Right atrium auricular region (tissue), 2 donors: ENCODE data around the gene HP1BP3. TPM values are rescaled to one million over a fixed set of nuclear protein-coding genes. Genes with fewer than 3 reads are reported as not detected.
"Not testable (repeated sequence)": the region's sequence is repeated elsewhere in the genome, so short reads cannot be mapped to it uniquely, and the experiment has no call there.

Experiments used
- DNase-seq: peaks from one replicate; pipeline ENCODE4 v3.0.0-alpha.2; 2019; ENCODE audit warnings: low spot score
- H3K27ac ChIP-seq, 2 donors: fragments of 200-600 bp; sonication (generic); 1 replicate in 1 of 2; 2 replicates in 1 of 2; pipeline ENCODE4 v1.5.1; 2016 to 2019
- H3K27me3 ChIP-seq, 2 donors: fragments of 200-600 bp; sonication (generic); one replicate each; pipeline versions ENCODE4 v1.5.1 to v1.6.0; 2017 to 2019
- H3K36me3 ChIP-seq: fragments of 200-600 bp; sonication (generic); one replicate; pipeline ENCODE4 v1.5.1; 2016
- H3K4me1 ChIP-seq, 2 donors: fragments of 200-600 bp; sonication (generic); one replicate each; pipeline versions ENCODE4 v1.5.1 to v1.6.0; 2017 to 2019
- H3K4me3 ChIP-seq, 2 donors: fragments of 200-600 bp; sonication (generic); 1 replicate in 1 of 2; 2 replicates in 1 of 2; pipeline ENCODE4 v1.5.1; 2017 to 2019; ENCODE audit warnings: mild to moderate bottlenecking in 1 of 2, moderate library complexity in 1 of 2
- H3K9me3 ChIP-seq, 2 donors: fragments of 200-600 bp; sonication (generic); one replicate each; pipeline ENCODE4 v1.5.1; 2019
- CTCF ChIP-seq, 2 donors: fragments of 200-600 bp; sonication (generic); IDR thresholded peaks; one replicate each; pipeline ENCODE4 v1.5.1; 2019; ENCODE audit warnings: antibody characterized with exemption in 2 of 2
- total RNA-seq, 2 donors: library from RNA; depleted of rRNA; stranded (reverse); fragments of >200 nt; gene quantifications; one replicate each; pipeline ENCODE4 v1.1.0, GENCODE V29; 2016

HP1BP3 gene
- total RNA-seq, 2 donors from 2014 or later = 106 to 115 TPM

GRCh38 chr1:20811916-20812315 lies 24.8 kb upstream of the HP1BP3 start:
- Histone ChIP-seq H3K4me1 (no peaks in the 10 kb centered on the region), H3K27ac (no peak overlapping the region), H3K4me3 (no peak overlapping the region), H3K36me3 (peaks cover 15% of the 10 kb centered on the region), H3K27me3 (no peaks in the 10 kb centered on the region), H3K9me3 (no peaks in the 10 kb centered on the region)
- TF ChIP-seq CTCF (IDR thresholded peaks at IDR 0.05) = no peak
- DNase-seq = no peak

- Histone ChIP-seq H3K9me3 (no peaks in the 10 kb centered on the region), H3K27ac (no peak overlapping the region), H3K36me3 (no peaks in the 10 kb centered on the region), H3K27me3 (no peaks in the 10 kb centered on the region), H3K4me3 (no peak overlapping the region), H3K4me1 (peaks cover 0 to 3% of the 10 kb centered on the region in 2 donors)
- no peak for TF ChIP-seq CTCF (IDR thresholded peaks at IDR 0.05)
- DNase-seq = no peak
Observed at GRCh38 chr1:20793236-20793635, 6.1 kb upstream of the HP1BP3 start.

GRCh38 chr1:20792196-20792595 lies 5.1 kb upstream of the HP1BP3 start:
- DNase-seq = no peak
- no peaks in the 10 kb centered on the region for H3K27me3 ChIP-seq
- H3K4me3 ChIP-seq = no peak overlapping the region
- H3K9me3 ChIP-seq = no peaks in the 10 kb centered on the region
- no peak overlapping the region for H3K27ac ChIP-seq
- H3K36me3 ChIP-seq = no peaks in the 10 kb centered on the region
- H3K4me1 ChIP-seq = peaks cover 0 to 9% of the 10 kb centered on the region in 2 donors
- TF ChIP-seq CTCF (IDR thresholded peaks at IDR 0.05) = no peak

- Histone ChIP-seq H3K36me3 (no peaks in the 10 kb centered on the region), H3K9me3 (no peaks in the 10 kb centered on the region), H3K4me3 (no peak overlapping the region), H3K27me3 (no peaks in the 10 kb centered on the region), H3K27ac (no peak overlapping the region), H3K4me1 (peaks cover 0 to 9% of the 10 kb centered on the region in 2 donors)
- DNase-seq = no peak
- TF ChIP-seq CTCF (IDR thresholded peaks at IDR 0.05) = no peak
Observed at GRCh38 chr1:20790785-20791184, 3.7 kb upstream of the HP1BP3 start.

- peaks cover 0 to 20% of the 10 kb centered on the region in 2 donors for H3K4me1 ChIP-seq
- not testable (repeated sequence) for H3K9me3 ChIP-seq, H3K36me3 ChIP-seq, H3K4me3 ChIP-seq, H3K27me3 ChIP-seq, DNase-seq, H3K27ac ChIP-seq
Observed at GRCh38 chr1:20789598-20789997, 2.5 kb upstream of the HP1BP3 start.

- DNase-seq = no peak
- no peaks in the 10 kb centered on the region for H3K36me3 ChIP-seq
- peak overlapping the region; percentile 98 for H3K27ac ChIP-seq
- H3K27me3 ChIP-seq = no peaks in the 10 kb centered on the region
- H3K4me1 ChIP-seq = peaks cover 0 to 34% of the 10 kb centered on the region in 2 donors
- no peaks in the 10 kb centered on the region for H3K9me3 ChIP-seq
- no peak for TF ChIP-seq CTCF (IDR thresholded peaks at IDR 0.05)
- H3K4me3 ChIP-seq = peak overlapping the region; percentile 81 to 86
Observed at GRCh38 chr1:20787840-20788795, 1.0 kb upstream of the HP1BP3 start.
